Osteoblast (primary cell): ENCODE results near the gene IQSEC2. TPM values are rescaled to one million over a fixed set of nuclear protein-coding genes. Genes with fewer than 3 reads are reported as not detected.

Source experiments
- DNase-seq: peaks from one replicate; pipeline ENCODE4 v3.0.0; 2011; ENCODE audit warnings: low spot score, mixed read lengths; ENCODE audit not compliant: insufficient read length; ENCODE audit errors: missing footprints
- H2AFZ ChIP-seq: 2 replicates; pipeline ENCODE4 v1.6.0; 2011; ENCODE audit warnings: mild to moderate bottlenecking, low read length
- H3K27ac ChIP-seq: 2 replicates; pipeline ENCODE4 v1.5.1; 2011; ENCODE audit warnings: mild to moderate bottlenecking, low read depth, low read length, moderate library complexity
- H3K27me3 ChIP-seq: 2 replicates; pipeline ENCODE4 v1.6.0; 2012; ENCODE audit warnings: mild to moderate bottlenecking, control low read depth, inconsistent platforms, low read length, moderate library complexity; ENCODE audit not compliant: insufficient read depth
- H3K36me3 ChIP-seq: 2 replicates; pipeline ENCODE4 v1.5.1; 2011; ENCODE audit warnings: mild to moderate bottlenecking, low read length, control low read depth, moderate library complexity; ENCODE audit not compliant: insufficient read depth
- H3K4me1 ChIP-seq: 2 replicates; pipeline ENCODE4 v1.5.1; 2011; ENCODE audit warnings: mild to moderate bottlenecking, low read length, control low read depth, moderate library complexity; ENCODE audit not compliant: insufficient read depth
- H3K4me2 ChIP-seq: 2 replicates; pipeline ENCODE4 v1.6.0; 2011; ENCODE audit warnings: mild to moderate bottlenecking, low read length; ENCODE audit not compliant: insufficient read depth
- H3K4me3 ChIP-seq: fragments of 200-600 bp; sonication (generic); 3 replicates; pipeline ENCODE4 v1.5.1; 2012; ENCODE audit warnings: mild to moderate bottlenecking, low read length, inconsistent platforms; ENCODE audit not compliant: insufficient read depth
- H3K79me2 ChIP-seq: 2 replicates; pipeline ENCODE4 v1.6.0; 2012; ENCODE audit warnings: mild to moderate bottlenecking, low read length, control low read depth, inconsistent platforms; ENCODE audit not compliant: insufficient read depth
- H3K9me3 ChIP-seq: 2 replicates; pipeline ENCODE4 v1.5.1; 2011; ENCODE audit warnings: low read depth, low read length, control low read depth
- H4K20me1 ChIP-seq: 2 replicates; pipeline ENCODE4 v1.6.0; 2012; ENCODE audit warnings: mild to moderate bottlenecking, low read length, control low read depth; ENCODE audit not compliant: insufficient read depth
- total RNA-seq: library from RNA; depleted of rRNA; stranded (reverse); fragments of >200 nt; gene quantifications from 2 replicates; pipeline ENCODE4 v1.2.3, GENCODE V29; 2012
- TF ChIP-seq, protein P1 (sequence below): IDR thresholded peaks from 2 replicates; pipeline ENCODE4 v1.5.1; 2011; ENCODE audit warnings: mild to moderate bottlenecking, low read depth, low read length, moderate library complexity; ENCODE audit errors: extremely low read depth

IQSEC2 gene
- total RNA-seq, 1 donor, result 10.1 TPM

DNA sequence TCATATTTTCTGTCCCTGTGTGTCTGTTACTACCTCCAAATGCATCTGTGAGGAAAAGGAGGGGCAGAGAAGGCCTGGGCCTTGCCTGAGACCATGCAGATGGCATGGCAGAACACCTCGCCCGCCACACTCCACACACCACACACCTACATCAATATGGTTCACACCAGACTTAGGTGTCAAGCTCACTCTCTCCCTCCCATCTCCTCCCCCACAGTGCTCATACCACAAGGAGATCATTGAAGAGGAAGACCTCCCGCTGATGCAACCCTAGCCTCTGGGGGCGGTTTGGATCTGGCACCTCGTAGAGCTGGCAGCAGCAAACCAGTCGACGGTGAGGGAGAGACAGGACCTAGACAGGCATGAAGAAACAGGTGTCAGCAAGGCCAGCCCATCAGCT, 39.8 kb downstream of the IQSEC2 start:
- Histone ChIP-seq H3K9me3 (no peaks in the 10 kb centered on the region), H3K4me1 (no peaks in the 10 kb centered on the region), H3K79me2 (no peaks in the 10 kb centered on the region), H2AFZ (no peak overlapping the region), H3K4me3 (no peak overlapping the region), H4K20me1 (no peaks in the 10 kb centered on the region), H3K4me2 (no peak overlapping the region), H3K27me3 (peaks cover 4% of the 10 kb centered on the region), H3K36me3 (peaks cover 12% of the 10 kb centered on the region), H3K27ac (no peak overlapping the region)
- DNase-seq, result peak; percentile 30
- TF ChIP-seq, protein P1, sequence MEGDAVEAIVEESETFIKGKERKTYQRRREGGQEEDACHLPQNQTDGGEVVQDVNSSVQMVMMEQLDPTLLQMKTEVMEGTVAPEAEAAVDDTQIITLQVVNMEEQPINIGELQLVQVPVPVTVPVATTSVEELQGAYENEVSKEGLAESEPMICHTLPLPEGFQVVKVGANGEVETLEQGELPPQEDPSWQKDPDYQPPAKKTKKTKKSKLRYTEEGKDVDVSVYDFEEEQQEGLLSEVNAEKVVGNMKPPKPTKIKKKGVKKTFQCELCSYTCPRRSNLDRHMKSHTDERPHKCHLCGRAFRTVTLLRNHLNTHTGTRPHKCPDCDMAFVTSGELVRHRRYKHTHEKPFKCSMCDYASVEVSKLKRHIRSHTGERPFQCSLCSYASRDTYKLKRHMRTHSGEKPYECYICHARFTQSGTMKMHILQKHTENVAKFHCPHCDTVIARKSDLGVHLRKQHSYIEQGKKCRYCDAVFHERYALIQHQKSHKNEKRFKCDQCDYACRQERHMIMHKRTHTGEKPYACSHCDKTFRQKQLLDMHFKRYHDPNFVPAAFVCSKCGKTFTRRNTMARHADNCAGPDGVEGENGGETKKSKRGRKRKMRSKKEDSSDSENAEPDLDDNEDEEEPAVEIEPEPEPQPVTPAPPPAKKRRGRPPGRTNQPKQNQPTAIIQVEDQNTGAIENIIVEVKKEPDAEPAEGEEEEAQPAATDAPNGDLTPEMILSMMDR, result no peak

DNA sequence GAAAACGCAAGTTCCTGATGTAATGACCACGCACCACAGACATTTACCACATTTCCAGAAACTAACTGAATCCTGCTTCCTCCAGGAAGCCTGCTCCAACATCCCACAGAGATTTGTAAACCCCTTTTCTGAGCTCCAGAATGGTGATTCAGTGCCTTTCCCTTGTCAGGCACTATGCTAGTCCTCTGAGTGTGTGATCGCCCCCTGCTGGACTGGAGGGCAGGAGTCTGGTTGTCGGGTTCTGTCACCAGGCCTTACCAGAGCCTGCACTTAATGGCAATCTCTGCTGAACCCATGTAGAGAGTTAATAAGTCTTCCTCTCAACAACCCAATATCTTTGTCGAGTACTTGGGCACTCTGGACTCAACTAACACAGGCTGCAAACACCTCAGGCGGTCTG, 41.9 kb downstream of the IQSEC2 start:
- DNase-seq, result peak; percentile 44

DNA sequence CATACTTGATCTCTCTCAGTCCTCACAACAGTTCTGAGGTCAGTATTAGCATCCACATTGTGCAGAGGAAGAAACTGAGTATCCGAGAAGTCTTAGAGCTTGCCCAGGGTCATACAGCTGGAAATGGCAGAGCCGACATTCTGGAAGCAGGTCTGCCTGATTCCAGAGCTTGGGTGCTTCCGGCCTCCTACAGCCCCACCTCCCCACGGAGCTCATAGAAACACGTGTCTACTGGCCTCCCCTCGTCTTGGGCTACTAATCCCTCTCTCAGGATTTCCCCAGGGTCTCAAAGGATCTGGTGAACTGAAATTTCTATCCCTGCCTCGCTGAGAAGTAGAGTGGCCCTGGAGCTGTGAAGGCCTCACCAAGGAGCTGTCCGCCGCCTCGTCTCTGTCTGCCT, 44.3 kb downstream of the IQSEC2 start:
- H3K4me2 ChIP-seq, result no peak overlapping the region
- H2AFZ ChIP-seq, result no peak overlapping the region
- no peak for DNase-seq
- H3K9me3 ChIP-seq, result no peaks in the 10 kb centered on the region
- H3K4me1 ChIP-seq, result no peaks in the 10 kb centered on the region
- no peaks in the 10 kb centered on the region for H4K20me1 ChIP-seq
- peaks cover 7% of the 10 kb centered on the region for H3K27me3 ChIP-seq
- TF ChIP-seq, protein P1, result no peak
- H3K4me3 ChIP-seq, result no peak overlapping the region
- no peak overlapping the region for H3K27ac ChIP-seq
- H3K36me3 ChIP-seq, result peaks cover 8% of the 10 kb centered on the region
- no peaks in the 10 kb centered on the region for H3K79me2 ChIP-seq

More for the DNA sequence above, 41.9 kb downstream of the IQSEC2 start:
- H2AFZ ChIP-seq, result no peak overlapping the region
- TF ChIP-seq, protein P1, result peak; percentile 35
- H4K20me1 ChIP-seq, result no peaks in the 10 kb centered on the region
- no peak overlapping the region for H3K4me3 ChIP-seq
- no peaks in the 10 kb centered on the region for H3K9me3 ChIP-seq
- H3K4me1 ChIP-seq, result no peaks in the 10 kb centered on the region
- H3K79me2 ChIP-seq, result no peaks in the 10 kb centered on the region
- no peak overlapping the region for H3K27ac ChIP-seq
- H3K36me3 ChIP-seq, result peaks cover 12% of the 10 kb centered on the region
- H3K4me2 ChIP-seq, result no peak overlapping the region
- H3K27me3 ChIP-seq, result peaks cover 4% of the 10 kb centered on the region

DNA sequence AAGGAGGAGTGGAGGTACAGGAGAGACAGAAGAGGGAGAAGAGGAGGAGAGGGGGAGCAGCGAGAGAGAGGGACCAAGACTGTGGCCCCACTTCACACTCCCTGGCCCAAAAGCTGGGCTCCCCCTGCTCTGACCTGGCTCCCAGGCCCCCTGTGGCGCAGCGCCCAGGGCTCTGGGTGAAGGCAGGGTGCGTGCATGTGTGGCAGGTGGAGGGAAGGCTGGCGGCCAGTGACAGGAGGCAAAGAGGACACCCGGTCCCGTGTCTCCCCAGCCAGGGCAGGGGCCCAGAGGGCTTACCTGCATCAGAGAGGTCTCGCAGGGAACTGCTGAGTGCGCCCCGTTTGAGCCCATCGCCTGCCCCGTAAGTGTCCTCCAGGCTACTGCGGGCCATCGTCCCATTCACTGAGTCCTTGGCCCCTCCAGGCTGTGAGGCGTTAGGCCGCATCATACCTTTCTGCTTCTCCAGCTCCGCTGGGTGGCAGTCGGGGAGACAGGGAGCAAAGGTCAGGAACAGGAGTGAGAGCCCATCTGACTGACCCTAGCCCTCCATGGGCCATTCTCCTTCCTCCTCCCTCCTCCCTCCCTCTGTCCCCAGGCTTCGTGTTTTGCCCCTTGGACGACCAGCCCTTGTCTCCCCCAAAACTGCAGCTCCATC, 45.2 kb downstream of the IQSEC2 start:
- Histone ChIP-seq H3K4me3 (no peak overlapping the region), H3K79me2 (no peaks in the 10 kb centered on the region), H3K36me3 (peaks cover 6% of the 10 kb centered on the region), H2AFZ (no peak overlapping the region), H3K27ac (no peak overlapping the region), H3K4me2 (no peak overlapping the region), H3K9me3 (no peaks in the 10 kb centered on the region), H4K20me1 (no peaks in the 10 kb centered on the region), H3K4me1 (no peaks in the 10 kb centered on the region), H3K27me3 (peaks cover 12% of the 10 kb centered on the region)
- no peak for DNase-seq
- TF ChIP-seq, protein P1, result no peak
